GM12878 (cell line): ENCODE results near the gene PSMB10.

Experiments
- CREM ChIP-seq: IDR thresholded peaks from 2 replicates; pipeline ENCODE4 v1.6.1; 2014; ENCODE audit warnings: antibody characterized with exemption, low read depth
- CTCF ChIP-seq, 3 experiments: IDR thresholded peaks in 2 of 3; conservative IDR thresholded peaks in 1 of 3; 2 replicates each; pipeline ENCODE4 v1.5.1; 2011; ENCODE audit warnings: low read depth in 3 of 3, low read length in 3 of 3, mild to moderate bottlenecking in 3 of 3, control low read depth in 2 of 3, moderate library complexity in 2 of 3, inconsistent platforms in 1 of 3, mixed read lengths in 1 of 3; ENCODE audit not compliant: control insufficient read depth in 2 of 3, insufficient read depth in 1 of 3; ENCODE audit errors: extremely low read depth in 1 of 3
- EP300 ChIP-seq, 2 experiments: fragments of 150-350 bp in 1 of 2; IDR thresholded peaks; 2 replicates each; pipeline ENCODE4 v1.6.1; 2011 to 2012; ENCODE audit warnings: low read depth in 2 of 2, low read length in 2 of 2, borderline replicate concordance in 1 of 2, improper control_type of control experiment in 1 of 2, inconsistent platforms in 1 of 2; ENCODE audit not compliant: control insufficient read depth in 1 of 2
- EZH2 ChIP-seq: IDR thresholded peaks from 2 replicates; pipeline ENCODE4 v1.6.1; 2012; ENCODE audit warnings: low read depth, mild to moderate bottlenecking, control low read depth, inconsistent platforms, low read length, borderline replicate concordance; ENCODE audit not compliant: control insufficient read depth
- NR2C2 ChIP-seq: IDR thresholded peaks from 2 replicates; pipeline ENCODE4 v1.6.1; 2011; ENCODE audit warnings: borderline replicate concordance, low read depth; ENCODE audit not compliant: control insufficient read depth, insufficient read length
- POLR2A ChIP-seq: IDR thresholded peaks from 2 replicates; pipeline ENCODE4 v1.6.1; 2011; ENCODE audit warnings: low read depth, mild to moderate bottlenecking, low read length
- POLR2AphosphoS5 ChIP-seq: IDR thresholded peaks from 2 replicates; pipeline ENCODE4 v1.6.1; 2011; ENCODE audit warnings: mild to moderate bottlenecking, low read length, inconsistent platforms
- SPI1 ChIP-seq: IDR thresholded peaks from 2 replicates; pipeline ENCODE4 v1.6.1; 2011; ENCODE audit warnings: low read depth, mild to moderate bottlenecking, low read length, moderate library complexity, borderline replicate concordance; ENCODE audit not compliant: insufficient read depth
- STAT1 ChIP-seq: fragments of 450-650 bp; conservative IDR thresholded peaks from 2 replicates; pipeline ENCODE4 v1.6.1; 2014; ENCODE audit warnings: antibody characterized with exemption, mild to moderate bottlenecking
- TARDBP ChIP-seq: IDR thresholded peaks from 2 replicates; pipeline ENCODE4 v1.6.1; 2016; ENCODE audit warnings: borderline replicate concordance
- TCF12 ChIP-seq: IDR thresholded peaks from 2 replicates; pipeline ENCODE4 v1.6.1; 2011; ENCODE audit warnings: low read depth, mild to moderate bottlenecking, low read length
- USF1 ChIP-seq: IDR thresholded peaks from 2 replicates; pipeline ENCODE4 v1.6.1; 2011; ENCODE audit warnings: borderline replicate concordance, low read depth, mild to moderate bottlenecking, moderate library complexity, mixed read lengths, low read length; ENCODE audit not compliant: insufficient read depth; ENCODE audit errors: extremely low read length
- ZNF274 ChIP-seq: IDR thresholded peaks from one replicate; pipeline ENCODE4 v1.8.0; 2011; ENCODE audit not compliant: insufficient read length, insufficient read depth

- TF ChIP-seq POLR2A (no peak), ZNF274 (no peak), EZH2 (no peak), NR2C2 (no peak), STAT1 (no peak), CTCF (IDR thresholded peaks at IDR 0.05 in 2 of 3, conservative IDR thresholded peaks at IDR 0.05 in 1 of 3; ENCODE audit: control insufficient read depth in 2 of 3, extremely low read depth in 1 of 3, insufficient read depth in 1 of 3, low read depth in 3 of 3, low read length in 3 of 3) (no peak), CREM (no peak), POLR2AphosphoS5 (no peak), SPI1 (no peak), USF1 (no peak), EP300 (IDR thresholded peaks at IDR 0.05; ENCODE audit: borderline replicate concordance in 1 of 2, control insufficient read depth in 1 of 2, low read depth in 2 of 2, low read length in 2 of 2) (no peak), TCF12 (no peak), TARDBP (no peak)
Observed at GRCh38 chr16:67943256-67943618, 6.6 kb upstream of the PSMB10 start.
